ENCODE results near the gene AP1G2.

DNA sequence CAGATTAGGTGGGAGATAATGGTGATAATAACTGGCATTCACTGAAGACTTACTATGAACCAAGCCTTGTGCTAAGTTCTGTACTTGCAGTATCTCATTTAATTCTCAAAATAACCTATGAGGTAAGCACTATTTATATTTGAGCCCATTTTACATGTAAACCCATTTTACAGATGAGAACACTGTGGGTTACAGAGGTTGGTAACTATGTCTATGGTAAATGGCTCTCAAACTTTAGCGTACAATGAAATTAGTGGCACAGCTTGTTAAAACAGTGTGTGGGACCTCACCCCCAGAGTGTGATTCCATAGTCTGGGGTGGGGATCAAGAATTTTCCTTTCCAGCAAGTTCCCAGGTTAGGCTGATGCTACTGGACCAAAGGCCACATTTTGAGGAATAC lies 33.2 kb upstream of the AP1G2 start:
- TF ChIP-seq, protein P1, sequence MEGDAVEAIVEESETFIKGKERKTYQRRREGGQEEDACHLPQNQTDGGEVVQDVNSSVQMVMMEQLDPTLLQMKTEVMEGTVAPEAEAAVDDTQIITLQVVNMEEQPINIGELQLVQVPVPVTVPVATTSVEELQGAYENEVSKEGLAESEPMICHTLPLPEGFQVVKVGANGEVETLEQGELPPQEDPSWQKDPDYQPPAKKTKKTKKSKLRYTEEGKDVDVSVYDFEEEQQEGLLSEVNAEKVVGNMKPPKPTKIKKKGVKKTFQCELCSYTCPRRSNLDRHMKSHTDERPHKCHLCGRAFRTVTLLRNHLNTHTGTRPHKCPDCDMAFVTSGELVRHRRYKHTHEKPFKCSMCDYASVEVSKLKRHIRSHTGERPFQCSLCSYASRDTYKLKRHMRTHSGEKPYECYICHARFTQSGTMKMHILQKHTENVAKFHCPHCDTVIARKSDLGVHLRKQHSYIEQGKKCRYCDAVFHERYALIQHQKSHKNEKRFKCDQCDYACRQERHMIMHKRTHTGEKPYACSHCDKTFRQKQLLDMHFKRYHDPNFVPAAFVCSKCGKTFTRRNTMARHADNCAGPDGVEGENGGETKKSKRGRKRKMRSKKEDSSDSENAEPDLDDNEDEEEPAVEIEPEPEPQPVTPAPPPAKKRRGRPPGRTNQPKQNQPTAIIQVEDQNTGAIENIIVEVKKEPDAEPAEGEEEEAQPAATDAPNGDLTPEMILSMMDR (IDR thresholded peaks at IDR 0.05; ENCODE audit: poor library complexity, severe bottlenecking) = no peak
- TF ChIP-seq EZH2 (IDR thresholded peaks at IDR 0.05; ENCODE audit: borderline replicate concordance, insufficient read depth, low read length, poor library complexity, severe bottlenecking) = no peak
- no peak for TF ChIP-seq EP300 (conservative IDR thresholded peaks at IDR 0.05; ENCODE audit: poor library complexity, severe bottlenecking)
- TF ChIP-seq RAD21 (conservative IDR thresholded peaks at IDR 0.05) = no peak
- no peak for TF ChIP-seq POLR2AphosphoS5 (IDR thresholded peaks at IDR 0.05)
- TF ChIP-seq TAF1 (IDR thresholded peaks at IDR 0.05; ENCODE audit: low read depth) = no peak
- TF ChIP-seq, protein P2, sequence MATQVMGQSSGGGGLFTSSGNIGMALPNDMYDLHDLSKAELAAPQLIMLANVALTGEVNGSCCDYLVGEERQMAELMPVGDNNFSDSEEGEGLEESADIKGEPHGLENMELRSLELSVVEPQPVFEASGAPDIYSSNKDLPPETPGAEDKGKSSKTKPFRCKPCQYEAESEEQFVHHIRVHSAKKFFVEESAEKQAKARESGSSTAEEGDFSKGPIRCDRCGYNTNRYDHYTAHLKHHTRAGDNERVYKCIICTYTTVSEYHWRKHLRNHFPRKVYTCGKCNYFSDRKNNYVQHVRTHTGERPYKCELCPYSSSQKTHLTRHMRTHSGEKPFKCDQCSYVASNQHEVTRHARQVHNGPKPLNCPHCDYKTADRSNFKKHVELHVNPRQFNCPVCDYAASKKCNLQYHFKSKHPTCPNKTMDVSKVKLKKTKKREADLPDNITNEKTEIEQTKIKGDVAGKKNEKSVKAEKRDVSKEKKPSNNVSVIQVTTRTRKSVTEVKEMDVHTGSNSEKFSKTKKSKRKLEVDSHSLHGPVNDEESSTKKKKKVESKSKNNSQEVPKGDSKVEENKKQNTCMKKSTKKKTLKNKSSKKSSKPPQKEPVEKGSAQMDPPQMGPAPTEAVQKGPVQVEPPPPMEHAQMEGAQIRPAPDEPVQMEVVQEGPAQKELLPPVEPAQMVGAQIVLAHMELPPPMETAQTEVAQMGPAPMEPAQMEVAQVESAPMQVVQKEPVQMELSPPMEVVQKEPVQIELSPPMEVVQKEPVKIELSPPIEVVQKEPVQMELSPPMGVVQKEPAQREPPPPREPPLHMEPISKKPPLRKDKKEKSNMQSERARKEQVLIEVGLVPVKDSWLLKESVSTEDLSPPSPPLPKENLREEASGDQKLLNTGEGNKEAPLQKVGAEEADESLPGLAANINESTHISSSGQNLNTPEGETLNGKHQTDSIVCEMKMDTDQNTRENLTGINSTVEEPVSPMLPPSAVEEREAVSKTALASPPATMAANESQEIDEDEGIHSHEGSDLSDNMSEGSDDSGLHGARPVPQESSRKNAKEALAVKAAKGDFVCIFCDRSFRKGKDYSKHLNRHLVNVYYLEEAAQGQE (IDR thresholded peaks at IDR 0.05; ENCODE audit: borderline replicate concordance) = no peak
- no peak for TF ChIP-seq MXI1 (conservative IDR thresholded peaks at IDR 0.05; ENCODE audit: poor library complexity, severe bottlenecking)
